ENCODE data around the gene SLC6A2. TPM values are rescaled to one million over a fixed set of nuclear protein-coding genes. Genes with fewer than 3 reads are reported as not detected.

The SLC6A2 gene
- total RNA-seq, 1 donor = not detected

GRCh38 chr16:55671206-55671973, 15.6 kb downstream of the SLC6A2 start:
- no peak for DNase-seq (ENCODE audit: low read depth)
- H3K4me3 ChIP-seq (ENCODE audit: low read depth, low read length) = no peak overlapping the region
- TF ChIP-seq CTCF (IDR thresholded peaks at IDR 0.05; ENCODE audit: insufficient read depth, low read depth, low read length) = no peak

- TF ChIP-seq CTCF (IDR thresholded peaks at IDR 0.05; ENCODE audit: insufficient read depth, low read depth, low read length) = no peak
- H3K4me3 ChIP-seq (ENCODE audit: low read depth, low read length) = no peak overlapping the region
- DNase-seq (ENCODE audit: low read depth) = no peak
Measured at GRCh38 chr16:55671974-55672280, 16.1 kb downstream of the SLC6A2 start.

- TF ChIP-seq CTCF (IDR thresholded peaks at IDR 0.05; ENCODE audit: insufficient read depth, low read depth, low read length) = no peak
- no peak overlapping the region for H3K4me3 ChIP-seq (ENCODE audit: low read depth, low read length)
- peak; percentile 14 for DNase-seq (ENCODE audit: low read depth)
Measured at GRCh38 chr16:55672471-55672870, 16.7 kb downstream of the SLC6A2 start.

GRCh38 chr16:55678161-55678821, 22.5 kb downstream of the SLC6A2 start:
- TF ChIP-seq CTCF (IDR thresholded peaks at IDR 0.05; ENCODE audit: insufficient read depth, low read depth, low read length) = no peak
- H3K4me3 ChIP-seq (ENCODE audit: low read depth, low read length) = no peak overlapping the region
- no peak for DNase-seq (ENCODE audit: low read depth)

GRCh38 chr16:55682086-55682485, 26.3 kb downstream of the SLC6A2 start:
- no peak for TF ChIP-seq CTCF (IDR thresholded peaks at IDR 0.05; ENCODE audit: insufficient read depth, low read depth, low read length)
- DNase-seq (ENCODE audit: low read depth) = no peak
- no peak overlapping the region for H3K4me3 ChIP-seq (ENCODE audit: low read depth, low read length)

GRCh38 chr16:55685973-55686372, 30.2 kb downstream of the SLC6A2 start:
- no peak for DNase-seq (ENCODE audit: low read depth)
- H3K4me3 ChIP-seq (ENCODE audit: low read depth, low read length) = no peak overlapping the region
- no peak for TF ChIP-seq CTCF (IDR thresholded peaks at IDR 0.05; ENCODE audit: insufficient read depth, low read depth, low read length)
